Stimulated activated CD8-positive, alpha-beta memory T cell treated with anti-CD3 and anti-CD28 coated beads, Interleukin-15, amount 100 ng/mL, for 4 hours (primary cell): ENCODE data around the gene TSPO2.
A peak's percentile ranks its signal among the peaks of the same experiment; 100 is the strongest.
"Not testable (repeated sequence)": the region's sequence is repeated elsewhere in the genome, so short reads cannot be mapped to it uniquely, and the experiment has no call there.

Experiments
- DNase-seq, 2 donors: peaks; one replicate each; pipeline ENCODE4 v3.0.0-alpha.2; 2020; ENCODE audit warnings: low read depth in 2 of 2

Gene TSPO2

GRCh38 chr6:41042226-41043055 lies at the start of gene TSPO2:
Gene TSPO2, plus strand, starts transcription at chr6:41042467. Its CDS starts 519 bp downstream, at chr6:41042986.
- DNase-seq = no peak

- no peak for DNase-seq
Measured at GRCh38 chr6:40992746-40993145, 49.5 kb upstream of the TSPO2 start.

GRCh38 chr6:40996591-40997233 lies 45.6 kb upstream of the TSPO2 start:
- no peak for DNase-seq

- no peak for DNase-seq
Measured at GRCh38 chr6:40997234-40997957, 44.9 kb upstream of the TSPO2 start.

- DNase-seq = no peak
Measured at GRCh38 chr6:40998661-40999060, 43.6 kb upstream of the TSPO2 start.

GRCh38 chr6:40999569-40999968 lies 42.7 kb upstream of the TSPO2 start:
- DNase-seq = no peak

- no peak for DNase-seq
Measured at GRCh38 chr6:41000248-41000647, 42.0 kb upstream of the TSPO2 start.

- no peak for DNase-seq
Measured at GRCh38 chr6:41002168-41002567, 40.1 kb upstream of the TSPO2 start.

GRCh38 chr6:41006217-41006616 lies 36.0 kb upstream of the TSPO2 start:
- DNase-seq = peak in 1 of 2 donors; percentile 16

GRCh38 chr6:41006980-41007379 lies 35.3 kb upstream of the TSPO2 start:
- DNase-seq = not testable (repeated sequence)

GRCh38 chr6:41008011-41008410 lies 34.3 kb upstream of the TSPO2 start:
- DNase-seq = no peak

GRCh38 chr6:41009669-41010068 lies 32.6 kb upstream of the TSPO2 start:
- no peak for DNase-seq

- no peak for DNase-seq
Measured at GRCh38 chr6:41011673-41012072, 30.6 kb upstream of the TSPO2 start.

- DNase-seq = no peak
Measured at GRCh38 chr6:41013466-41014153, 28.7 kb upstream of the TSPO2 start.

- no peak for DNase-seq
Measured at GRCh38 chr6:41014780-41015179, 27.5 kb upstream of the TSPO2 start.

- not testable (repeated sequence) for DNase-seq
Measured at GRCh38 chr6:41015860-41016259, 26.4 kb upstream of the TSPO2 start.

GRCh38 chr6:41017663-41018062 lies 24.6 kb upstream of the TSPO2 start:
- DNase-seq = no peak

- no peak for DNase-seq
Measured at GRCh38 chr6:41021832-41022231, 20.4 kb upstream of the TSPO2 start.

GRCh38 chr6:41022294-41022693 lies 20.0 kb upstream of the TSPO2 start:
- DNase-seq = no peak

GRCh38 chr6:41023114-41023513 lies 19.2 kb upstream of the TSPO2 start:
- DNase-seq = no peak

- no peak for DNase-seq
Measured at GRCh38 chr6:41025966-41026530, 16.2 kb upstream of the TSPO2 start.

GRCh38 chr6:41027241-41027640 lies 15.0 kb upstream of the TSPO2 start:
- no peak for DNase-seq
